GM18870 (cell line): ENCODE measurements around the gene ZNF575.
A peak's percentile ranks its signal among the peaks of the same experiment; 100 is the strongest.

ENCODE experiments used
- ATAC-seq: cut with Tn5 transposase; IDR thresholded peaks from one replicate; pipeline ENCODE4 v1.9.1; 2021; ENCODE audit warnings: moderate library complexity; ENCODE audit not compliant: unreplicated experiment

Gene ZNF575, protein sequence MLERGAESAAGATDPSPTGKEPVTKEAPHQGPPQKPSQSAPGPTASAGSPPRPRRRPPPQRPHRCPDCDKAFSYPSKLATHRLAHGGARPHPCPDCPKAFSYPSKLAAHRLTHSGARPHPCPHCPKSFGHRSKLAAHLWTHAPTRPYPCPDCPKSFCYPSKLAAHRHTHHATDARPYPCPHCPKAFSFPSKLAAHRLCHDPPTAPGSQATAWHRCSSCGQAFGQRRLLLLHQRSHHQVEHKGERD

GRCh38 chr19:43532962-43533545, at the start of gene ZNF575:
Gene ZNF575, plus strand, starts transcription at chr19:43533188. Its CDS starts 1,235 bp downstream, at chr19:43534423.
- peak; percentile 50 for ATAC-seq

- ATAC-seq: no peak
These were observed 49.7 kb upstream of the ZNF575 start for GRCh38 chr19:43483281-43483680.

GRCh38 chr19:43485951-43486350, 47.0 kb upstream of the ZNF575 start:
- ATAC-seq: no peak

DNA sequence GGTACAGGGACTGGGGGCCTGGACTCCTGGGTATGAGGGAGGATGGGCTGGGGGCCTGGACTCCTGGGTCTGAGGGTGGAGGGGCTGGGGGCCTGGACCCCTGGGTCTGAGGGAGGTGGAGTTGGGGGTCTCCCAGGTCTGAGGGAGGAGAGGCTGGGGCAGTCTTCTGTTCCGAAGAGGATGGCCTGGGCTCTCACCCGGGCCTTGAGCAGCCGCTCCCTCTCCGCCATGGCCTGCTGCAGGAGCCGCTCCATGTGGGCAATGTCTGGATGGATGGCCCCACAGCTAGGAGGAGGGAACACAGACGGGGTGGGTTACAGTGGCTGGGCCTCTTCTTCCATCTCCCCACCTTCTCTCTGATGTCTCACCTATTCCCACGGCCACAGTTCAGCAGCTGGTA, 46.6 kb upstream of the ZNF575 start:
- no peak for ATAC-seq

- ATAC-seq: no peak
These were observed 44.8 kb upstream of the ZNF575 start for GRCh38 chr19:43488179-43488578.

DNA sequence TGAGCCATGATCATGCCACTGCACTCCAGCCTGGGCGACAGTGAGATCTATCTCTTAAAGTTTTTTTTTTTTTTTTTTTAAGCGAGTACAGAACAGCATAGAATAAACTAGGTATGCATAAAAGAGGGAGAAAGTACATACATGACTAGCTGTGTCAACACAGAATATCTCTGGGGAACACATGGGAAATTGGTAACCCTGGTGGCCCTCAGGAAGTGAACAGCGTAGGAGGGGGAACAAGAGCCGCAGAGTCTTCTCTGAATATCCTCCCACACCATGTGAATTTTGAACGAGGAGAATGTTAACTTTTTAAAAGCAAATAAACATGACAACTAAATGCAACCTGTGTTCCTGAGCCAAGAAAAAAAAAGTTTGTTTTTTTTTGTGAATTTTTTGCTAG, 43.7 kb upstream of the ZNF575 start:
- no peak for ATAC-seq

DNA sequence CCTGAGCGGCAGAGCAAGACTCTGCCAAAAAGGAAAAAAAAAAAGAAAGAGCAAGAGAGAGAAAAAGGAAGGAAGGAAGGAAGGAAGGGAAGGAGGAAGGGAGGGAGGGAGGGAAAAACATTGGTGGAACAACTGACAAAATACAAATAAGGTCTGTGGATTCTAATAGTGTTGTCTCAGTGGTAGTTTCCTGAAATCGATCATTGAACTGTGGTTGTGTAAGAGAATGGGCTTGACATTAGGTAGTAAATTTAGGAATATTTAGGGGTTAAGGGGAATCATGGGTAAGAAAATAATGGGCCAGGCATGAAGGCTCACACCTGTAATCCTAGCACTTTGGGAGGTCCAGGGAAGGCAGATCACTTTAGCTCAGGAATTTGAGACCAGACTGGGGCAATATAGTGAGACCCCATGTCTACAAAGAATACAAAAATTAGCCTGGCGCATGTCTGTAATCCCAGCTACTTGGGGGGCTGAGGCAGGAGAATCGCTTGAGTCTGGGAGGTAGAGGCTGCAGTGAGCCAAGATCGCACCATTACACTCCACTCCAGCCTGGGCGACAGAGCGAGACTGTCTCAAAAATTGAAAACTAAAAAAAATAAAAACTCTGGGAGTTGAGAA, 42.9 kb upstream of the ZNF575 start:
- ATAC-seq: no peak

GRCh38 chr19:43490759-43491158, 42.2 kb upstream of the ZNF575 start:
- ATAC-seq: no peak

DNA sequence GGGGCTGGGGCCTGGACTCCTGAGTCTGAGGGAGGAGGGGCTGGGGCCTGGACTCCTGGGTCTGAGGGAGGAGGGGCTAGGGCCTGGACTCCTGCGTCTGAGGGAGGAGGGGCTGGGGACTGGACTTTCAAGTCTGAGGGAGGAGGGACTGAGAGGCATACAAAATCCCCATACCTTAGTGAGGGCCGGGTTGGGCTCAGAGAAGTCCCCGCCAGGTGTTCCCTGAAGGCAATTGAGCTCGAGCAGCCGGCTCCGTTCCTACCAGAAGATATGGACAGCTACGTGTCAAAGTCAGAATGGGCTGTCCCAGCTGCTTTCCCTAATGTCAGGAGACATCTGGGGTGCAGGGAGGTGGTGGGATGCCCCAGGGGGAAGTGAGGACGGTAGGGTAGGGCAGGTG, 37.9 kb upstream of the ZNF575 start:
- ATAC-seq: no peak

- ATAC-seq: no peak
These were observed 36.0 kb upstream of the ZNF575 start for GRCh38 chr19:43496960-43497359.

GRCh38 chr19:43498233-43498842, 34.6 kb upstream of the ZNF575 start:
- ATAC-seq: no peak

DNA sequence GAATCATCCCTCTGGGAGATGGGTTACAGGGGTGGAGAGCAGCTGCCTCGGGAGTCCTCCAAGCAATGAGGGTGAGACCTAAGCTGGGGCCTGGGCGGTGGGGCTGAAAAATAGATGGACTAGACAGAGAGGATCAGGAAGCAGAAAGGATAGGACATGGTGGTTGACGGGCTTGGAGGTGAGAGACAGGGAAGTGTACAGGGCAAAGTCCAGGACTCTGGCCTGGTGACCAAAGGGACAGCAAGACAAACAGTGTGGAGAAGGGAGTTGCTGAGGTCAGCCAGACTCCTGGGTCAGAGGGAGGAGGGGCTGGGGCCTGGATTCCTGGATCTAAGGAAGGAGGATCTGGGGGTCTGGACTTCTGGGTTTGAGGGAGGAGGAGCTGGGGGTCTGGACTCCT, 33.9 kb upstream of the ZNF575 start:
- no peak for ATAC-seq

DNA sequence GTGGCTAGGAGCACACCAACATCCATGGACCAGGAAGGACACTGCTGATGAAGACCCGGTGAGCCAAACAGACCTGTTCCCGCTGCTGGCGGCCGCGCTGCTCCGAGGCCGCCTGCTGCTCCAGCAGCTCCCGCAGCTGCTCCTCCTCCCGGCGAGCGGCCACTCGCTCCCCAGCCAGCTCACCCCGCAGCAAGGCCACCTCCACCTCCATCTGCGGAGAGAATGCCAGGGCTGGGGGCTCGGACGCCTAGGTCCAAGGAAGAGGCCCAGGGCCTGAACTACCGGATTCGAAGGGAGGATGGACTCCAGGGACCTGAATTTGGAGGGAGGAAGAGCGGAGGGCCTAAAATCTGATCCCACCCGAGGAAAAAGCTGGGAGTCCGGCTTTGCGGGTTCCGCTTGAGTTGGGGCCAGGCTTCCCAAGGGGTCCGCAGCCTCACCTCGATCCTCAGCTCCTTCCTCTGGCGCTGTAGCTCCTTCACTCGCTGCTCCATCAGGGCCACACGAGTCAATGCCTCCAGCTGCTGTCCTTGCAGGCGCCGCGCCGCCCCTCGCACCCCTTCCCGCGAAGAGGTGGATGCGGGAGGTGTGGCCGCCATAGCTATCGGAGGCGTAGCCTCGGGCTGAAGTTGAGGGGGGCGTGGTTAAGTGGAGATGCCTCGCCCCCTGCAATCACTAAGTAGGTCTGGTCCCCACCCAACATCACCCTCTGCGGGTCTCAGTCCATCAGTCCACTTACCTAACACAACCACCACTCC, 31.1 kb upstream of the ZNF575 start:
- no peak for ATAC-seq

- no peak for ATAC-seq
These were observed 30.5 kb upstream of the ZNF575 start for GRCh38 chr19:43502419-43502976.

DNA sequence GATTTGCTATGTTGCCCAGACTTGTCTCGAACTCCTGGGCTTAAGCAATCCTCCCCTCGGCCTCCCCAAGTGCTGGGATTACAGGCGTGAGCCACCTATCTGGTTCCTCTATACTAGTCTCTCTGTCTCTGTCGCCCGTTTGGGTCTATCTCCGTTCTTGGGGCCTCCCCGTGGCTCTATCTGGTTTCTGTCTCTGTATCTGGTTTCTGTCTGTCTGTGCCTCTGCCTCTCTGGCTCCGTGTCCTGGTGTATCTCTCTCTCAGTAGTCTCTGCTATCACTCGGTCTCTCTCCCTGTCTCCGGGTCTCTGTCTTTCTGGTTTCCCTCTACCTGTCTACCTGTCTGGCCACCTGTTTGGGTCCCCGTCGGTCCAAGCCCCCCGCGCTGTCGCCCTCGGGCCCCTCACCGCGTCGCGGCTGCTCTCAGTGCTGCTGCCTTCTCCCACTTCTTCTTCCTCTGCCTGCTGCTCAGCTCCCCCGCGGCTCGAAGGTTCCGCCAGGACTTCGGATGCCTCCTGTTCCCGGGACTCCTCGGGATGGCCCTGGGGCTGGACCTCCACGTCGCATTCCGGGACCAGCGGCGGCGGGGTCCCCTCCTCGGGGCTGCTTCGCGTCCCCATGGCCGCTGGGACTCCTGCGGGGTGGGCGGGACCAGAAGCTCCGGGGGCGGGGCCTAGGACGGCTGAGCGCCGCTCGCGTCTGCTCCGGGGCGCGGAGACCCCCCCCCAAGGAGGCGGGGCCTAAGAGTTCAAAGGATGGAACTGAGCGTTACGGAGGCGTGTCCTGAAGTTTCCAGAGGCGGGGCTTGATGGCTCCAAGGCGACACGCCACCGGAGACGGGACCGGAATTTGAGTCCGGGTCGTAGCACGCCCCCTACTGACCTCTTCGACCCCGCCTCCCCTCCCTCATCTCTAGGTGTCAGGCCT, 29.2 kb upstream of the ZNF575 start:
- ATAC-seq: peak; percentile 65

GRCh38 chr19:43504426-43505185, 28.4 kb upstream of the ZNF575 start, which contains the start of gene PHLDB3:
Gene PHLDB3, minus strand, starts transcription at chr19:43504746. Its CDS starts 628 bp downstream, at chr19:43504118.
- ATAC-seq: peak; percentile 14

DNA sequence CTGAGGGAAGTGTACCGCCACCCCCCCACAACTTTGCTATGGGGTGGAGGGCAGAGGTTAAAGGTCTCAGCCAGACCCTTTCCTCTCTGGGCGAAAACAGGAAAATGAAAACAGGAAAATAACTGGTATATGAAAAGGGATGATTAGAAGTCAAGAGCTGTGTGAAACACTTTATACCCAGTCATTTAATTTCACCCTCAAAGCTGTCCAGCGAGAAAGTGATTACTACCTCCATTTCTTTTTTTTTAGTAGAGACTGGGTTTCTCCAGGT, 27.9 kb upstream of the ZNF575 start:
- no peak for ATAC-seq

GRCh38 chr19:43505941-43506340, 27.0 kb upstream of the ZNF575 start:
- ATAC-seq: no peak

DNA sequence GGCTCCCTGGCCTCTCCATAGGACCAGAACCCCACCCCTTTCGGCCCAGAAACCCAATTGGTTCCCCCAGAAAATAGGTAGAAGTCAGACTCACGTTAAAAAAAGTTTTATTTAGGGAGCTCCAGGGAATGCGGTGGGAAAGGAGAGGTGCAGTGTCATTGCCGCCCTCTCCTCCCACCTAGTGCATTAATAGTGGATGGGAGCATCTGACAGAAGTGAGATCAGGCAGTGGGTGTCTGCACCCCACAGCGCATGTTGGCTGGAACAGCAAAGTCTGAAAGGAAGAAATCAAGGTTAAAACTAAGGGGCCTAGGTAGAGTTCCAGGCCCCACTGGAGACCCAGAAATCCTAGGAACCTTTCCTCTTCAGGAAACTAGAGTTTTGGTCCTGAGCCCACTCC, 26.4 kb upstream of the ZNF575 start:
- ATAC-seq: no peak
